Heart right ventricle (tissue), 16 donors: ENCODE measurements around the gene FAM149A. TPM values are rescaled to one million over a fixed set of nuclear protein-coding genes. Genes with fewer than 3 reads are reported as not detected.

Experiments
- ATAC-seq, 8 donors: fragments of 200-7000 bp; cut with Tn5 transposase; one replicate each; pipeline ENCODE4 v1.9.1; 2020; ENCODE audit warnings: mild to moderate bottlenecking in 8 of 8, moderate library complexity in 8 of 8, moderate number of reproducible peaks in 1 of 8
- DNase-seq, 2 donors: peaks; one replicate each; pipeline ENCODE4 v3.0.0-alpha.2; 2020
- H3K27ac ChIP-seq, 10 donors: fragments of 200-600 bp; sonication (generic) in 2 of 10; one replicate each; pipeline versions ENCODE4 v1.5.0 to v1.8.0; 2020 to 2022; ENCODE audit warnings: mild to moderate bottlenecking in 3 of 10
- H3K27me3 ChIP-seq, 7 donors: fragments of 200-600 bp; one replicate each; pipeline ENCODE4 v1.8.0; 2021 to 2022; ENCODE audit warnings: mild to moderate bottlenecking in 2 of 7
- H3K36me3 ChIP-seq, 9 donors: fragments of 200-600 bp; sonication (generic) in 1 of 9; one replicate each; pipeline versions ENCODE4 v1.5.0 to v1.8.0; 2020 to 2022; ENCODE audit warnings: mild to moderate bottlenecking in 2 of 9
- H3K4me1 ChIP-seq, 9 donors: fragments of 200-600 bp; sonication (generic) in 1 of 9; one replicate each; pipeline versions ENCODE4 v1.5.0 to v1.8.0; 2020 to 2022; ENCODE audit warnings: mild to moderate bottlenecking in 4 of 9
- H3K4me3 ChIP-seq, 10 donors: fragments of 200-600 bp; sonication (generic) in 2 of 10; one replicate each; pipeline versions ENCODE4 v1.5.0 to v1.8.0; 2020 to 2022; ENCODE audit warnings: mild to moderate bottlenecking in 7 of 10, moderate library complexity in 2 of 10
- H3K9me3 ChIP-seq, 11 donors: fragments of 200-600 bp in 10 of 11; sonication (generic) in 2 of 11; one replicate each; pipeline versions ENCODE4 v1.5.0 to v1.8.0; 2013 to 2022; ENCODE audit warnings: mild to moderate bottlenecking in 2 of 11, control low read depth in 1 of 11, moderate library complexity in 1 of 11
- WGBS, 2 donors: extraction: QIAGEN DNeasy Blood & Tissue Kit; methylation state at CpG; one replicate each; pipeline ENCODE4 v1.1.7; 2013; ENCODE audit warnings: inconsistent platforms in 1 of 2; 5-methylcytosine and 5-hydroxymethylcytosine counted together
- intact Hi-C, 10 donors: fragments of 100-400 bp; cut with DNase I; formaldehyde crosslinking; loops; one replicate each; pipeline versions ENCODE4 v1.11.1 to v1.14.2; 2022
- polyA plus RNA-seq, 2 donors: library from polyadenylated mRNA; stranded (reverse); fragments of 200-250 nt; gene quantifications; one replicate each; pipeline ENCODE4 v1.2.3, GENCODE V29; 2013
- total RNA-seq, 10 donors: library from RNA; stranded (reverse); fragmentation: NEBNext Ultra II Directional in 3 of 10; extraction: Animal tissue kit (Norgen Biotek cat#: 25700) in 3 of 10; gene quantifications; one replicate each; pipeline versions ENCODE4 v1.2.1 to v1.2.4, GENCODE V29; 2021 to 2023
- TF ChIP-seq, protein P1 (sequence below), 9 donors: fragments of 200-600 bp; sonication (generic) in 2 of 9; IDR thresholded peaks; one replicate each; pipeline versions ENCODE4 v1.5.0 to v1.8.0; 2021 to 2022; ENCODE audit warnings: antibody characterized with exemption in 9 of 9, mild to moderate bottlenecking in 5 of 9, moderate library complexity in 1 of 9
- donor health status: Arrhythmogenic right ventricular cardiomyopathy.
- donor health status: ischemic (EF 13 %, LVEDD 7.1; RV severe dilation, severe dysfunction).
- donor health status: healthy with polysubstance abuse.
- donor health status: DM: no; HTN: yes; CAD: no.
- donor health status: DM: no; HTN: no; CAD: no.
- donor health status: ischemic (EF 25% LVEDD 6.9; RV normal size, moderate dysfunction).
- donor health status: ischemic (EF 25% LVEDD 5.7; RV mildly dilated, moderate dysfunction).
- donor health status: healthy.
- donor health status: DM: yes; HTN: yes; CAD: no.
- donor health status: Ischemic cardiomyopathy.
- donor health status: ischemic (EF 35%, LVEDD 5.7; RV mildly dilated, moderate dysfunction).
- donor health status: nonischemic (EF 11% LVEDD 7.7; RV severe dilation, severe dysfunction).
- donor health status: DM: yes; HTN: yes; CAD: no.
- donor health status: PGD.
- donor health status: ischemic (EF 29% LVEDD 5.4; RV normal size, mild dysfunction).
- donor health status: nonischemic (EF 23%, LVEDD 6.1; RV moderate dilation, normal function).

Gene FAM149A
- total and polyA plus RNA-seq, 12 donors = 1.2 to 13.7 (median 9.8) TPM

DNA sequence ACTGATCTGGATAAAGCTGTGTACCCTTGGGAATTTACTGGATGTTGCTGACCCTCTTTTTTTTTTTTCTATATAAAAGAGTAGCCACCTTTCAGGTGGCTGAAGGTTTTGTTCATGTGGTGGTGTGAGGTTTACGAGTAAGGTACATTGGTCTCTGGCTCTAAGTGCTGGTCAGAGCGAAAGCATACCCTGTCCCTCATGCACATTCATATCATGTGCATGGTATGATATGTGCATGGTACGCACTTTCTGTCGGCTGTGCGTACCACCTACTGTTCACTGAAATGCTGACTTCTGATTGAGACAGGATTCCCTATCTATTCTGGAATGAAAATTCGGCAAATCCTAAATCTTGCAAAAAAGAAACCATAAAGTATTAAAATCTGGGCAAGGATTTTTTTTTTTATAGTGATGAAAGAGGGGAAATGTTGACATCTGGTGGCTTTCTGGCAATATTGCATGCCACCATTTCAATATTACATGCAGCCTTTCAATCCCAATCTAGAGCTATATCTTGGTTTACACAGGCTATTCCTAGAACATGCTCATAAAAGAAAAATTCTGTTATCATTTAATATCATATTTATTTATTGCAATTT lies 32.8 kb downstream of the FAM149A start:
- no peaks in the 10 kb centered on the region for H3K36me3 ChIP-seq
- peaks cover 0 to under 1% (median 0%) of the 10 kb centered on the region in 7 donors for H3K27me3 ChIP-seq
- ATAC-seq = peak in 1 of 8 donors; percentile 39
- H3K4me1 ChIP-seq = peaks cover 0 to 2% (median 0%) of the 10 kb centered on the region in 9 donors
- TF ChIP-seq, protein P1, sequence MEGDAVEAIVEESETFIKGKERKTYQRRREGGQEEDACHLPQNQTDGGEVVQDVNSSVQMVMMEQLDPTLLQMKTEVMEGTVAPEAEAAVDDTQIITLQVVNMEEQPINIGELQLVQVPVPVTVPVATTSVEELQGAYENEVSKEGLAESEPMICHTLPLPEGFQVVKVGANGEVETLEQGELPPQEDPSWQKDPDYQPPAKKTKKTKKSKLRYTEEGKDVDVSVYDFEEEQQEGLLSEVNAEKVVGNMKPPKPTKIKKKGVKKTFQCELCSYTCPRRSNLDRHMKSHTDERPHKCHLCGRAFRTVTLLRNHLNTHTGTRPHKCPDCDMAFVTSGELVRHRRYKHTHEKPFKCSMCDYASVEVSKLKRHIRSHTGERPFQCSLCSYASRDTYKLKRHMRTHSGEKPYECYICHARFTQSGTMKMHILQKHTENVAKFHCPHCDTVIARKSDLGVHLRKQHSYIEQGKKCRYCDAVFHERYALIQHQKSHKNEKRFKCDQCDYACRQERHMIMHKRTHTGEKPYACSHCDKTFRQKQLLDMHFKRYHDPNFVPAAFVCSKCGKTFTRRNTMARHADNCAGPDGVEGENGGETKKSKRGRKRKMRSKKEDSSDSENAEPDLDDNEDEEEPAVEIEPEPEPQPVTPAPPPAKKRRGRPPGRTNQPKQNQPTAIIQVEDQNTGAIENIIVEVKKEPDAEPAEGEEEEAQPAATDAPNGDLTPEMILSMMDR (IDR thresholded peaks at IDR 0.05) = peak; percentile 48 to 81 (median 68)
- WGBS, 2 donors = 64 to 66% methylated on average over 6 of the region's 6 CpGs
- no peak for DNase-seq
- no peaks in the 10 kb centered on the region for H3K9me3 ChIP-seq
- peak overlapping the region in 3 of 10 donors; percentile 6 to 27 (median 7) for H3K4me3 ChIP-seq
- intact Hi-C loops = loop anchor here in 8 of 10 donors (2.0 to 10.0 kb wide), 5 partner anchors 62 to 1125 kb away; partner anchors contain the start of gene TLR3 (in 7 of the 8)
- H3K27ac ChIP-seq = no peak overlapping the region

DNA sequence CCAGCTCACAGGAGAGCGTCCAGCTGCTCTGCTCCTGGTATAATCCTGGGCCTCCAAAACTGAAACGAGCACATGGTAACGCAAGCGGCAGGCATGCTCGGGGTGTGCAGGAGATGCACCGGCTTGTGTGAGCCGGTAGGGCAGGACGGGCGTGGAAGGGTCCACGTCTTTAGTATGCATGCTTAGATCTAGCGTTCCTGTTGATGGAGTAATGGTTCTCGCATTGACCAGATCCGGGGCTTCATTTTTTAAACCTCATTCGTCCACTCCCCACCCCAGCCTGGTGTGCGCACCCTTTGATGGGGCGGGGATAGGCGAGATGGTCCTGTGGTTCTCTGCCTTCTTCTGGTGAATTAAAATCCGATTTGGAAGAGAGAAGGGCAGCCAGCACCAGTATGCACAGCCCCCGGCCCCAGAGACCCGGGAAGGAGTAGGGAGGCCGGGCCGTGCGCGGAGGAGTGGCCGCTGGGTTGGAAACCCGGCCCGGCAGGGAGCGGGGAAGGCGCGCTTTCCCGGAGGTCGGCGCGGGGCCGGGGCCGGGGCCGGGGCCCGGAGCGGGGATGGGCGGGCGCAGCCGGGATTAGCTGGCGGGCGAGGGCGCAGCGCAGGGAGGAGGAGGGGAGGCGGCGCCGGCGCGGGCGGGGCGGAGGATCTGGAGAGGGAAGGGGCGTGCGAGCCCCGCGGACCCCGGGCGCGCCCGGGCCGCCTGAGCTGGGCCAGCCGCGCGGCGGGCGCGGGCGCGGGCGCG lies 39.9 kb downstream of the FAM149A start:
- intact Hi-C loops = loop anchor here in 1 of 10 donors (5.0 kb wide), 1 partner anchor 77 kb away; the partner anchor contains the start of gene TLR3
- peak; percentile 46 to 73 for DNase-seq

DNA sequence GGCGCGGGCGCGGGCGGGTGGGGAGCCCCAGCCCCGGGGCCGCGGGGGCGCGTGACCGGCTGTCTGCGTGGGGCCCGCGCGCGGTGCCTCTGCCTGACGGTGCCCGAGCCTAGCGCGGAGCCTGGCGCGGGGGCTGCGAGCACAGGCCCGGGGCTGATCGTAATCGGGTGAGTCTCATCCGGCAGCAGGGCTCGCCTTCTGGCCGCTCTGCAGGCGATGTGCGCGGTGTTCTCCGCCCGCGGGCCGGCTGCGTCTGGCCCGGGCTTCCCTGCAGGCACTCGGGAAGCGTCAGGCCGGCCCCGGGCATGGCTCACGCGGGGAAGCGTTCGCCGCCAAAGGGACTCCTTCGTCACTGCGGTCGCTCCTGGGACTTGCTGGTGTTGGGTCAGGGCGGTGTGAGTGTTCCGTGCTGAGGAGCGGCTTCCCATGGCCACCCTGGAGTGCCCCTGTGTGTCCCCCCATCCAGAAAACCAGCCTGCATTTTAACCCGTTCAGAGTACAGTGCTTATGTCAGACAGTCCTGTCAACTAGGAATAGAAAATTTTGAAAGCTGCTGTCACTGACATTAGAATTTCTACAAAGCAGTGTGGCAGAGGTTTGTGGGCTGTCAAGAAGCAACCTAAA lies 40.6 kb downstream of the FAM149A start:
- Histone ChIP-seq H3K36me3 (no peaks in the 10 kb centered on the region), H3K4me1 (peaks cover 0 to 25% (median 13%) of the 10 kb centered on the region in 9 donors), H3K9me3 (no peaks in the 10 kb centered on the region), H3K4me3 (peak overlapping the region; percentile 9 to 74 (median 63)), H3K27me3 (peaks cover 0 to 46% (median 0%) of the 10 kb centered on the region in 7 donors), H3K27ac (peak overlapping the region in 9 of 10 donors; percentile 54 to 83 (median 79))
- TF ChIP-seq, protein P1 (IDR thresholded peaks at IDR 0.05) = no peak
- peak; percentile 53 to 81 (median 70) for ATAC-seq
- peak; percentile 51 to 66 for DNase-seq
- 0 to 1% methylated on average over 28 to 54 of the region's 54 CpGs for WGBS, 2 donors
- intact Hi-C loops = loop anchor here in 2 of 10 donors (5.0 kb wide), 2 partner anchors 47 to 78 kb away; partner anchors contain the start of genes CYP4V2 (in 1 of the 2) and TLR3 (in 1 of the 2)

More for the DNA sequence above, 39.9 kb downstream of the FAM149A start:
- H3K9me3 ChIP-seq = no peaks in the 10 kb centered on the region
- H3K27ac ChIP-seq = peak overlapping the region; percentile 13 to 77 (median 65)
- peak overlapping the region; percentile 44 to 74 (median 63) for H3K4me3 ChIP-seq
- TF ChIP-seq, protein P1 (IDR thresholded peaks at IDR 0.05) = peak in 4 of 9 donors; percentile 12 to 17 (median 17)
- H3K36me3 ChIP-seq = no peaks in the 10 kb centered on the region
- H3K27me3 ChIP-seq = peaks cover 0 to 46% (median 0%) of the 10 kb centered on the region in 7 donors
- WGBS, 2 donors = 1% methylated on average over 31 to 69 of the region's 72 CpGs
- peak; percentile 72 to 88 (median 77) for ATAC-seq
- peaks cover 0 to 19% (median 13%) of the 10 kb centered on the region in 9 donors for H3K4me1 ChIP-seq

DNA sequence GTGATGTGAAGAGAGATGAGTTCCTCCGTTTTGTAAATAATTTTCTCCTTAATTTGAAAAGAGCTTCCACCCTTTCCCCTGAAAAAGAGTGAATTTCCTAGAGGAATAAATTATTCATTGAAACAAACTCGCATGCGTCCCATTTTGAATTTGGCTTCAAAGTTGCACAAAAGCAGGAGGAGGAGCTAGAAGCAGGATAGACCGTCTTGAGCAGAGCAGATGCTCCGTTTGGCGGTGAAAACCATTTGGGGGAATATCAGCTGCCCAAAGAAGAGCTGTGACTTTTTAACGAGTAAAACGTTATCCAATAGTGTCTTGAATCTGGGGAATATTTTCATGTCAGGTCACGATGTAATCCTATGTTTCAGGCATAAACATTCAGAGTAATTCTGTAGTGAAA lies 42.0 kb downstream of the FAM149A start:
- Histone ChIP-seq H3K4me3 (no peak overlapping the region), H3K4me1 (peaks cover 0 to 26% (median 13%) of the 10 kb centered on the region in 9 donors), H3K36me3 (no peaks in the 10 kb centered on the region), H3K27me3 (peaks cover 0 to 46% (median 0%) of the 10 kb centered on the region in 7 donors), H3K9me3 (no peaks in the 10 kb centered on the region), H3K27ac (no peak overlapping the region)
- WGBS, 2 donors = 81 to 83% methylated on average over 9 of the region's 9 CpGs
- intact Hi-C loops = loop anchor here in 1 of 10 donors (5.0 kb wide), 1 partner anchor 46 kb away; the partner anchor contains the start of gene CYP4V2
- no peak for DNase-seq
- no peak for ATAC-seq
- TF ChIP-seq, protein P1 (IDR thresholded peaks at IDR 0.05) = no peak
